ENCODE data around the gene DCUN1D1.

Gene DCUN1D1

GRCh38 chr3:182972387-182972786 lies 8.0 kb downstream of the DCUN1D1 start:
- DNase-seq (ENCODE audit: low read depth in 2 of 2): no peak

GRCh38 chr3:182971637-182972036 lies 8.7 kb downstream of the DCUN1D1 start:
- no peak for DNase-seq (ENCODE audit: low read depth in 2 of 2)

GRCh38 chr3:182970811-182971418 lies 9.4 kb downstream of the DCUN1D1 start:
- DNase-seq (ENCODE audit: low read depth in 2 of 2): no peak

GRCh38 chr3:182969853-182970252 lies 10.5 kb downstream of the DCUN1D1 start:
- DNase-seq (ENCODE audit: low read depth in 2 of 2): no peak

GRCh38 chr3:182969277-182969676 lies 11.1 kb downstream of the DCUN1D1 start:
- DNase-seq (ENCODE audit: low read depth in 2 of 2): no peak

GRCh38 chr3:182967218-182968204 lies 12.8 kb downstream of the DCUN1D1 start:
- DNase-seq (ENCODE audit: low read depth in 2 of 2): no peak

- no peak for DNase-seq (ENCODE audit: low read depth in 2 of 2)
Observed at GRCh38 chr3:182965861-182966366, 14.4 kb downstream of the DCUN1D1 start.

- no peak for DNase-seq (ENCODE audit: low read depth in 2 of 2)
Observed at GRCh38 chr3:182964179-182964578, 16.2 kb downstream of the DCUN1D1 start.

- DNase-seq (ENCODE audit: low read depth in 2 of 2): no peak
Observed at GRCh38 chr3:182962166-182962565, 18.2 kb downstream of the DCUN1D1 start.

GRCh38 chr3:182959474-182960350 lies 20.6 kb downstream of the DCUN1D1 start:
- no peak for DNase-seq (ENCODE audit: low read depth in 2 of 2)

- no peak for DNase-seq (ENCODE audit: low read depth in 2 of 2)
Observed at GRCh38 chr3:182957676-182958266, 22.6 kb downstream of the DCUN1D1 start.

GRCh38 chr3:182957226-182957625 lies 23.1 kb downstream of the DCUN1D1 start:
- no peak for DNase-seq (ENCODE audit: low read depth in 2 of 2)

- DNase-seq (ENCODE audit: low read depth in 2 of 2): no peak
Observed at GRCh38 chr3:182954553-182955235, 25.6 kb downstream of the DCUN1D1 start.

- DNase-seq (ENCODE audit: low read depth in 2 of 2): no peak
Observed at GRCh38 chr3:182949688-182950087, 30.6 kb downstream of the DCUN1D1 start.

GRCh38 chr3:182948305-182948704 lies 32.0 kb downstream of the DCUN1D1 start:
- DNase-seq (ENCODE audit: low read depth in 2 of 2): no peak

- DNase-seq (ENCODE audit: low read depth in 2 of 2): no peak
Observed at GRCh38 chr3:182947888-182948287, 32.5 kb downstream of the DCUN1D1 start.

- no peak for DNase-seq (ENCODE audit: low read depth in 2 of 2)
Observed at GRCh38 chr3:182941719-182942118, 38.6 kb downstream of the DCUN1D1 start.

GRCh38 chr3:182940266-182940808 lies 40.0 kb downstream of the DCUN1D1 start:
- no peak for DNase-seq (ENCODE audit: low read depth in 2 of 2)

- DNase-seq (ENCODE audit: low read depth in 2 of 2): no peak
Observed at GRCh38 chr3:182937293-182938051, 42.9 kb downstream of the DCUN1D1 start.

GRCh38 chr3:182936918-182937285 lies 43.4 kb downstream of the DCUN1D1 start:
- no peak for DNase-seq (ENCODE audit: low read depth in 2 of 2)
